Panc1 (cell line): ENCODE measurements around the gene CCDC192.

Experiments used
- CTCF ChIP-seq: fragments of 450-650 bp; IDR thresholded peaks from 2 replicates; pipeline ENCODE4 v1.5.1; 2017; ENCODE audit warnings: mild to moderate bottlenecking
- POLR2AphosphoS5 ChIP-seq: IDR thresholded peaks from 2 replicates; pipeline ENCODE4 v1.6.1; 2012; ENCODE audit warnings: mild to moderate bottlenecking, low read depth, low read length, moderate library complexity
- REST ChIP-seq, 2 experiments: IDR thresholded peaks; 2 replicates each; pipeline ENCODE4 v1.6.1; 2011 to 2012; ENCODE audit warnings: low read depth in 2 of 2, control low read depth in 1 of 2, low read length in 1 of 2, mild to moderate bottlenecking in 1 of 2, moderate library complexity in 1 of 2; ENCODE audit not compliant: insufficient read depth in 1 of 2
- TCF7L2 ChIP-seq: IDR thresholded peaks from 2 replicates; pipeline ENCODE4 v1.6.1; 2011; ENCODE audit warnings: mild to moderate bottlenecking, low read depth, low read length, inconsistent platforms

GRCh38 chr5:127967983-127968592 is 264.9 kb downstream of the CCDC192 start:
- TF ChIP-seq POLR2AphosphoS5: no peak
- no peak for TF ChIP-seq CTCF
- no peak for TF ChIP-seq TCF7L2
- TF ChIP-seq REST (IDR thresholded peaks at IDR 0.05; ENCODE audit: insufficient read depth in 1 of 2, low read depth in 2 of 2, low read length in 1 of 2): no peak
